ENCODE data around the gene SMCO2.
"Not testable (repeated sequence)": the region's sequence is repeated elsewhere in the genome, so short reads cannot be mapped to it uniquely, and the experiment has no call there.

The SMCO2 gene

GRCh38 chr12:27541031-27541719 is 94.6 kb downstream of the SMCO2 start:
- no peak for DNase-seq
- Histone ChIP-seq H3K4me1 (ENCODE audit: low read length) (no peaks in the 10 kb centered on the region), H3K9ac (ENCODE audit: low read length) (no peak overlapping the region), H4K20me1 (ENCODE audit: insufficient read depth, low read length) (no peaks in the 10 kb centered on the region), H3K36me3 (replicated peaks; ENCODE audit: insufficient read depth, low read length) (no peaks in the 10 kb centered on the region), H3K27me3 (replicated peaks; ENCODE audit: insufficient read depth, low read length) (no peaks in the 10 kb centered on the region), H3F3A (ENCODE audit: insufficient read depth, low read length) (no peaks in the 10 kb centered on the region), H2AFZ (ENCODE audit: low read length) (no peak overlapping the region), H3K4me2 (ENCODE audit: low read depth, low read length) (no peak overlapping the region), H3K9me3 (replicated peaks; ENCODE audit: insufficient read depth, low read length) (no peaks in the 10 kb centered on the region), H3K9me2 (replicated peaks; ENCODE audit: insufficient read depth, low read length) (no peaks in the 10 kb centered on the region), H3K79me2 (ENCODE audit: low read length) (no peaks in the 10 kb centered on the region), H3K4me3 (ENCODE audit: low read length) (no peak overlapping the region), H3K27ac (ENCODE audit: low read length) (no peak overlapping the region)
- TF ChIP-seq CTCF (IDR thresholded peaks at IDR 0.05; ENCODE audit: low read length) (no peak), EZH2phosphoT487 (IDR thresholded peaks at IDR 0.05; ENCODE audit: low read length) (no peak)

GRCh38 chr12:27542628-27543027 is 96.1 kb downstream of the SMCO2 start:
- Histone ChIP-seq H3K9me3 (replicated peaks; ENCODE audit: insufficient read depth, low read length) (no peaks in the 10 kb centered on the region), H3K36me3 (replicated peaks; ENCODE audit: insufficient read depth, low read length) (no peaks in the 10 kb centered on the region), H3F3A (ENCODE audit: insufficient read depth, low read length) (no peaks in the 10 kb centered on the region), H3K27me3 (replicated peaks; ENCODE audit: insufficient read depth, low read length) (no peaks in the 10 kb centered on the region), H3K27ac (ENCODE audit: low read length) (no peak overlapping the region), H3K9me2 (replicated peaks; ENCODE audit: insufficient read depth, low read length) (no peaks in the 10 kb centered on the region), H3K79me2 (ENCODE audit: low read length) (no peaks in the 10 kb centered on the region), H3K4me2 (ENCODE audit: low read depth, low read length) (no peak overlapping the region), H4K20me1 (ENCODE audit: insufficient read depth, low read length) (no peaks in the 10 kb centered on the region), H3K9ac (ENCODE audit: low read length) (no peak overlapping the region), H2AFZ (ENCODE audit: low read length) (no peak overlapping the region), H3K4me1 (ENCODE audit: low read length) (no peaks in the 10 kb centered on the region), H3K4me3 (ENCODE audit: low read length) (no peak overlapping the region)
- TF ChIP-seq EZH2 (optimal IDR thresholded peaks at IDR 0.05; ENCODE audit: low read depth, low read length) = no peak
- DNase-seq = no peak

GRCh38 chr12:27544858-27545257 is 98.3 kb downstream of the SMCO2 start:
- H3K4me2 ChIP-seq (ENCODE audit: low read depth, low read length); H3K4me3 ChIP-seq (ENCODE audit: low read length); H3K27me3 ChIP-seq (replicated peaks; ENCODE audit: insufficient read depth, low read length); H3K9me2 ChIP-seq (replicated peaks; ENCODE audit: insufficient read depth, low read length); H3K79me2 ChIP-seq (ENCODE audit: low read length); H3F3A ChIP-seq (ENCODE audit: insufficient read depth, low read length); DNase-seq; H3K27ac ChIP-seq (ENCODE audit: low read length); H2AFZ ChIP-seq (ENCODE audit: low read length); H3K4me1 ChIP-seq (ENCODE audit: low read length); H3K36me3 ChIP-seq (replicated peaks; ENCODE audit: insufficient read depth, low read length); H4K20me1 ChIP-seq (ENCODE audit: insufficient read depth, low read length); H3K9ac ChIP-seq (ENCODE audit: low read length); H3K9me3 ChIP-seq (replicated peaks; ENCODE audit: insufficient read depth, low read length): not testable (repeated sequence)

- H3K4me1 ChIP-seq (ENCODE audit: low read length) = no peaks in the 10 kb centered on the region
- TF ChIP-seq EZH2 (optimal IDR thresholded peaks at IDR 0.05; ENCODE audit: low read depth, low read length) (no peak), CTCF (IDR thresholded peaks at IDR 0.05; ENCODE audit: low read length) (no peak), EZH2phosphoT487 (IDR thresholded peaks at IDR 0.05; ENCODE audit: low read length) (no peak)
- no peak overlapping the region for H3K9ac ChIP-seq (ENCODE audit: low read length)
- H3K36me3 ChIP-seq (replicated peaks; ENCODE audit: insufficient read depth, low read length) = no peaks in the 10 kb centered on the region
- no peak overlapping the region for H3K4me2 ChIP-seq (ENCODE audit: low read depth, low read length)
- H2AFZ ChIP-seq (ENCODE audit: low read length) = no peak overlapping the region
- no peaks in the 10 kb centered on the region for H4K20me1 ChIP-seq (ENCODE audit: insufficient read depth, low read length)
- H3K4me3 ChIP-seq (ENCODE audit: low read length) = no peak overlapping the region
- no peaks in the 10 kb centered on the region for H3K79me2 ChIP-seq (ENCODE audit: low read length)
- H3F3A ChIP-seq (ENCODE audit: insufficient read depth, low read length) = no peaks in the 10 kb centered on the region
- H3K9me2 ChIP-seq (replicated peaks; ENCODE audit: insufficient read depth, low read length) = no peaks in the 10 kb centered on the region
- no peak for DNase-seq
- no peak overlapping the region for H3K27ac ChIP-seq (ENCODE audit: low read length)
- no peaks in the 10 kb centered on the region for H3K9me3 ChIP-seq (replicated peaks; ENCODE audit: insufficient read depth, low read length)
- H3K27me3 ChIP-seq (replicated peaks; ENCODE audit: insufficient read depth, low read length) = no peaks in the 10 kb centered on the region
These were observed 99.1 kb downstream of the SMCO2 start for GRCh38 chr12:27545665-27546064.

All from MM.1S (cell line).